Hair follicle dermal papilla cell (primary cell): ENCODE data around the gene ZNF28. TPM values are rescaled to one million over a fixed set of nuclear protein-coding genes. Genes with fewer than 3 reads are reported as not detected.

ENCODE experiments used
- total RNA-seq: library from RNA; depleted of rRNA; stranded (reverse); fragments of >200 nt; gene quantifications from 2 replicates; pipeline ENCODE4 v1.2.3, GENCODE V29; 2012

ZNF28 gene
- total RNA-seq: 14.5 and 19.0 TPM in 2 replicates

DNA sequence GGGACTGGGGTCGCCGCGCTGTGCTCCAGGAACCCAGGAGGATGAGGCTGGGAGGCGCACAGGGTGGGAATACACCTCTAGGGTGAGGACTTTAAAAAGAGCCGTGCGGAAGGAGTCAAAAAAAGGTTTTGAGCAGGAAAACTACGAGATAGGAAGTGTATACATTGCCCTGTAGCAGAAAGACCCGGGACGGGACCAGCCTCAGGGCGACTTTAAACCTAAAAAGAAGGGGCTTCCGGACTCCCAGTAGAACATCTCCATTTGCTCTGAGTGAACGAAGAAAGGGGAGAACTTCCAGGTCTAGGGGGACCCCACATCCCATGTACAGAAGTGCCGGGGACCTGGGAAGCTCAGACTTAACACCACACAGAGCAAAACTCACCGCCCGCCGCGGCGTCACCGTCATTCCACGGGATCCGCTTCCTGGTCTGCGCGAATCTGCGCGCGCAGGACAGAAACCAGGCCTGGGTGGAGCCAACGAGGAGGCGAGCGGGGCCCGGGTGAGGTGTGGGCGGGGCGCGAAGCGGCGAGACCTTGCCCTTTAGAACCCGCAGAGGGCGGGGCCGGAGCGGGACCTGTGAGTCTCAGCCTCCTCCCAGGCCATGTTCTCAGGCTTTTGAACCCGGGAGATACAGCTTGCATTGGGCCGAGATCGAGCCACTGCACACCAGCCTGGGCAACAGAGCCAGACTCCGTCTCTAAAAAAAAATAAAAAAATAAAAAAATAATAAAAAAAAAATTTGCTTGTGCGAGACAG is at the start of gene ZNF28:
ZNF28 (minus strand) TSS at position 430 of the 757 bp plus-strand sequence. CDS start 3,675 bp downstream, outside the sequence.

DNA sequence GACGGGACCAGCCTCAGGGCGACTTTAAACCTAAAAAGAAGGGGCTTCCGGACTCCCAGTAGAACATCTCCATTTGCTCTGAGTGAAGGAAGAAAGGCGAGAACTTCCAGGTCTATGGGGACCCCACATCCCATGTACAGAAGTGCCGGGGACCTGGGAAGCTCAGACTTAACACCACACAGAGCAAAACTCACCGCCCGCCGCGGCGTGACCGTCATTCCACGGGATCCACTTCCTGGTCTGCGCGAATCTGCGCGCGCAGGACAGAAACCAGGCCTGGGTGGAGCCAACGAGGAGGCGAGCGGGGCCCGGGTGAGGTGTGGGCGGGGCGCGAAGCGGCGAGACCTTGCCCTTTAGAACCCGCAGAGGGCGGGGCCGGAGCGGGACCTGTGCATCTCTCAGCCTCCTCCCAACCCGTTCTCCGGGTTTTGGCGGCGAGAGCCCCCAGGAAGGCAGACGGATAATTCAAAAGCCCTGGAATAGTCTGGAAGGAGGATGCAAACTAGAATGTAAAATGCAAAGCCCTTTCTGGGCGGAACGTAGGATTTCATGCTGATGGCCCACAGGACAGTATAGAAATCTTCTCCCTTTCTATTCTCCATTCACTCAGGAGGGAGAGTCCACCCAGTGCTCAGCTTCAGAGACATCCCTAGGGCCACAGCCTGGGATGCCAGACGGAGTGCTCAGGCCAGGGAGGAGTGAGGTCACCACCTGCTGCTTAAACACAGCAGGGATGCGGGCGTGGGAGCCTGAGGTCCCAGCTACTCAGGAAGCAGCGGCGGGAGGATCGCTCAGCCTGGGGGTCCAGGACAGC is 36.2 kb upstream of the ZNF28 start, which contains the start of gene ZNF468:
ZNF468 (minus strand) TSS at position 242 of the 814 bp plus-strand sequence. CDS start 3,347 bp downstream, outside the sequence.

DNA sequence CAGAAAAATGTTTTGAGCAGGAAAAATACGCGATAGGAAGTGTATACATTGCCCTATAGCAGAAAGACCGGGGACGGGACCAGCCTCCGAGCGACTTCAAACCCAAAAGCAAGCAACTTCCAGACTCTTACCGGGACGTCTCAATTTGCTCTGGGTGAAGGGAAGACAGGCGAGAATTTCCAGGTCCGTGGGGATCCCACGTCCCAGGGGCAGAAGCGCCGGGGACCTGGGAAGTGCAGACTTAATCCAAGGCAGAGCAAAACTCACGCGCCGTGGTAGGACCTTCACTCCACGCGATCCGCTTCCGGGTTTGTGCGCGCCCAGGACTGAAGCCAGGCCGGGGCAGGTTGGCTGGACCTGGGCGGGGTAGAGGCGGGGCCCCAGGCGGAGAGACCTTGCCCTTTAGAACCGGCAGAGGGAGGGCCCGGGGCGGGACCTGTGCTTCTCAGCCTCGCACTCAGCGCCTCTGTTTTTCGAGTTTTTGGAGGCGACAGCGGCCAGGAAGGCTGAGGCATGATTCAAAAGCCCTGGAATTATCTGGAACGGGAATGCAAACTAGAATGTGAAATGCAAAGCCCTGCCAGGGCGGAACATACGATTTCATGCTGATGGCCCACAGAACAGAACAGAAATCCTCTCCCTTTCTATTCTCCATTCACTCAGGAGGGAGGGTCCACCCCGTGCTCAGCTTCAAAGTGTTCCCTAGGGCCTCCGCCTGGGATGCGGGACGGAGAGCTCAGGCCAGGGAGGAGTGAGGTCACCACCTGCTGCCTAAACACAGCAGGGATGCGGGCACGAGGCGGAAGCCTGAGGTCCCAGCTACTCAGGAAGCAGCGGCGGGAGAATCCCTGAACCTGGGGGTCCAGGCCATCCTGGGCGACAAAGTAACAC is 34.7 kb downstream of the ZNF28 start, which contains the start of gene ZNF600:
ZNF600 (minus strand) TSS at position 328 of the 891 bp plus-strand sequence. CDS start 7,903 bp downstream, outside the sequence.

Other genes with a start within 250 kb of the ZNF28 start
- gene ZNF83, start 183.3 kb downstream of the ZNF28 start, total RNA-seq: 50.4 and 52.4 TPM in 2 replicates
- gene ZNF611, start 86.6 kb downstream of the ZNF28 start, total RNA-seq: 10.4 and 11.5 TPM in 2 replicates
- 6.3 and 7.1 TPM in 2 replicates for gene ZNF600, start 34.8 kb downstream of the ZNF28 start, total RNA-seq
- gene ZNF468, start 36.0 kb upstream of the ZNF28 start, total RNA-seq: 19.9 and 23.2 TPM in 2 replicates
- 14.1 and 20.0 TPM in 2 replicates for gene ZNF320, start 76.0 kb upstream of the ZNF28 start, total RNA-seq
- 5.0 and 6.1 TPM in 2 replicates for gene ZNF888, start 101.8 kb upstream of the ZNF28 start, total RNA-seq
- gene ZNF816, start 141.2 kb upstream of the ZNF28 start, total RNA-seq: 5.2 and 8.1 TPM in 2 replicates
- not detected in 2 replicates for gene ERVV-1, start 192.3 kb upstream of the ZNF28 start, total RNA-seq
- not detected in 2 replicates for gene ERVV-2, start 223.1 kb upstream of the ZNF28 start, total RNA-seq